ENCODE data around the gene UNC13C.

GRCh38 chr15:54619180-54619579, 640.9 kb downstream of the UNC13C start:
- TF ChIP-seq CTCF (conservative IDR thresholded peaks at IDR 0.05; ENCODE audit: low read length) (no peak), EZH2phosphoT487 (IDR thresholded peaks at IDR 0.05; ENCODE audit: borderline replicate concordance, low read depth, low read length) (no peak)

Data from OCI-LY7 (cell line).